ENCODE measurements around the gene AP5B1.
A peak's percentile ranks its signal among the peaks of the same experiment; 100 is the strongest.

AP5B1 gene

GRCh38 chr11:65781962-65782815 lies 1.4 kb upstream of the AP5B1 start:
- Histone ChIP-seq H3K4me1 (ENCODE audit: control insufficient read depth, insufficient read depth, low read length, unreplicated experiment) (peaks cover 10% of the 10 kb centered on the region), H3K79me2 (ENCODE audit: control insufficient read depth, insufficient read depth, low read length, unreplicated experiment) (peaks cover 25% of the 10 kb centered on the region), H2AFZ (ENCODE audit: low read length, unreplicated experiment) (no peak overlapping the region), H3K27ac (ENCODE audit: low read depth, low read length) (no peak overlapping the region), H3K4me3 (ENCODE audit: low read depth, low read length) (no peak overlapping the region), H3K36me3 (ENCODE audit: insufficient read depth, low read length) (peaks cover 4% of the 10 kb centered on the region; the same call in 1 of the 2 replicates), H3K27me3 (ENCODE audit: insufficient read depth, low read length) (peaks cover 21% of the 10 kb centered on the region)

GRCh38 chr11:65781152-65781961 lies 581 bp upstream of the AP5B1 start:
- Histone ChIP-seq H3K27ac (ENCODE audit: low read depth, low read length) (no peak overlapping the region), H3K36me3 (ENCODE audit: insufficient read depth, low read length) (peaks cover 7% of the 10 kb centered on the region; the same call in 1 of the 2 replicates), H3K4me1 (ENCODE audit: control insufficient read depth, insufficient read depth, low read length, unreplicated experiment) (peaks cover 13% of the 10 kb centered on the region), H3K79me2 (ENCODE audit: control insufficient read depth, insufficient read depth, low read length, unreplicated experiment) (peaks cover 28% of the 10 kb centered on the region), H3K27me3 (ENCODE audit: insufficient read depth, low read length) (peaks cover 14% of the 10 kb centered on the region), H3K4me3 (ENCODE audit: low read depth, low read length) (peak overlapping the region; percentile 83), H2AFZ (ENCODE audit: low read length, unreplicated experiment) (peak overlapping the region; percentile 54)

- Histone ChIP-seq H3K36me3 (ENCODE audit: insufficient read depth, low read length) (peaks cover 7% of the 10 kb centered on the region; the same call in 1 of the 2 replicates), H3K4me3 (ENCODE audit: low read depth, low read length) (peak overlapping the region; percentile 83), H3K27ac (ENCODE audit: low read depth, low read length) (peak overlapping the region; percentile 37; the same call in 1 of the 2 replicates), H3K79me2 (ENCODE audit: control insufficient read depth, insufficient read depth, low read length, unreplicated experiment) (peaks cover 28% of the 10 kb centered on the region), H3K4me1 (ENCODE audit: control insufficient read depth, insufficient read depth, low read length, unreplicated experiment) (peaks cover 15% of the 10 kb centered on the region), H2AFZ (ENCODE audit: low read length, unreplicated experiment) (peak overlapping the region; percentile 95), H3K27me3 (ENCODE audit: insufficient read depth, low read length) (peaks cover 2% of the 10 kb centered on the region; the same call in 1 of the 2 replicates)
Observed at GRCh38 chr11:65779919-65780769, 632 bp downstream of the AP5B1 start.

GRCh38 chr11:65779669-65779918 lies 1.2 kb downstream of the AP5B1 start:
- no peaks in the 10 kb centered on the region for H3K27me3 ChIP-seq (ENCODE audit: insufficient read depth, low read length)
- peaks cover 7% of the 10 kb centered on the region; the same call in 1 of the 2 replicates for H3K36me3 ChIP-seq (ENCODE audit: insufficient read depth, low read length)
- peak overlapping the region; percentile 83 for H3K4me3 ChIP-seq (ENCODE audit: low read depth, low read length)
- no peak overlapping the region for H3K27ac ChIP-seq (ENCODE audit: low read depth, low read length)
- H3K4me1 ChIP-seq (ENCODE audit: control insufficient read depth, insufficient read depth, low read length, unreplicated experiment): peaks cover 15% of the 10 kb centered on the region
- H3K79me2 ChIP-seq (ENCODE audit: control insufficient read depth, insufficient read depth, low read length, unreplicated experiment): peaks cover 28% of the 10 kb centered on the region
- H2AFZ ChIP-seq (ENCODE audit: low read length, unreplicated experiment): no peak overlapping the region

GRCh38 chr11:65778901-65779668 lies 1.7 kb downstream of the AP5B1 start:
- peak overlapping the region; percentile 83 for H3K4me3 ChIP-seq (ENCODE audit: low read depth, low read length)
- no peaks in the 10 kb centered on the region for H3K27me3 ChIP-seq (ENCODE audit: insufficient read depth, low read length)
- H3K4me1 ChIP-seq (ENCODE audit: control insufficient read depth, insufficient read depth, low read length, unreplicated experiment): peaks cover 15% of the 10 kb centered on the region
- peaks cover 7% of the 10 kb centered on the region; the same call in 1 of the 2 replicates for H3K36me3 ChIP-seq (ENCODE audit: insufficient read depth, low read length)
- no peak overlapping the region for H3K27ac ChIP-seq (ENCODE audit: low read depth, low read length)
- no peak overlapping the region for H2AFZ ChIP-seq (ENCODE audit: low read length, unreplicated experiment)
- H3K79me2 ChIP-seq (ENCODE audit: control insufficient read depth, insufficient read depth, low read length, unreplicated experiment): peaks cover 28% of the 10 kb centered on the region

GRCh38 chr11:65778431-65778900 lies 2.3 kb downstream of the AP5B1 start:
- Histone ChIP-seq H3K27ac (ENCODE audit: low read depth, low read length) (no peak overlapping the region), H3K36me3 (ENCODE audit: insufficient read depth, low read length) (peaks cover 7% of the 10 kb centered on the region; the same call in 1 of the 2 replicates), H2AFZ (ENCODE audit: low read length, unreplicated experiment) (no peak overlapping the region), H3K4me1 (ENCODE audit: control insufficient read depth, insufficient read depth, low read length, unreplicated experiment) (peaks cover 15% of the 10 kb centered on the region), H3K4me3 (ENCODE audit: low read depth, low read length) (no peak overlapping the region), H3K79me2 (ENCODE audit: control insufficient read depth, insufficient read depth, low read length, unreplicated experiment) (peaks cover 28% of the 10 kb centered on the region), H3K27me3 (ENCODE audit: insufficient read depth, low read length) (no peaks in the 10 kb centered on the region)

GRCh38 chr11:65777821-65778361 lies 2.9 kb downstream of the AP5B1 start:
- Histone ChIP-seq H2AFZ (ENCODE audit: low read length, unreplicated experiment) (no peak overlapping the region), H3K79me2 (ENCODE audit: control insufficient read depth, insufficient read depth, low read length, unreplicated experiment) (peaks cover 31% of the 10 kb centered on the region), H3K4me1 (ENCODE audit: control insufficient read depth, insufficient read depth, low read length, unreplicated experiment) (peaks cover 15% of the 10 kb centered on the region), H3K36me3 (ENCODE audit: insufficient read depth, low read length) (peaks cover 7% of the 10 kb centered on the region; the same call in 1 of the 2 replicates), H3K4me3 (ENCODE audit: low read depth, low read length) (no peak overlapping the region), H3K27me3 (ENCODE audit: insufficient read depth, low read length) (no peaks in the 10 kb centered on the region), H3K27ac (ENCODE audit: low read depth, low read length) (no peak overlapping the region)

- no peak overlapping the region for H3K27ac ChIP-seq (ENCODE audit: low read depth, low read length)
- H3K36me3 ChIP-seq (ENCODE audit: insufficient read depth, low read length): peaks cover 7% of the 10 kb centered on the region; the same call in 1 of the 2 replicates
- no peak overlapping the region for H3K4me3 ChIP-seq (ENCODE audit: low read depth, low read length)
- H3K27me3 ChIP-seq (ENCODE audit: insufficient read depth, low read length): no peaks in the 10 kb centered on the region
- H2AFZ ChIP-seq (ENCODE audit: low read length, unreplicated experiment): no peak overlapping the region
- H3K79me2 ChIP-seq (ENCODE audit: control insufficient read depth, insufficient read depth, low read length, unreplicated experiment): peaks cover 31% of the 10 kb centered on the region
- H3K4me1 ChIP-seq (ENCODE audit: control insufficient read depth, insufficient read depth, low read length, unreplicated experiment): peaks cover 15% of the 10 kb centered on the region
Observed at GRCh38 chr11:65777241-65777640, 3.5 kb downstream of the AP5B1 start.

GRCh38 chr11:65776710-65777141 lies 4.0 kb downstream of the AP5B1 start:
- peaks cover 7% of the 10 kb centered on the region; the same call in 1 of the 2 replicates for H3K36me3 ChIP-seq (ENCODE audit: insufficient read depth, low read length)
- H2AFZ ChIP-seq (ENCODE audit: low read length, unreplicated experiment): no peak overlapping the region
- H3K4me1 ChIP-seq (ENCODE audit: control insufficient read depth, insufficient read depth, low read length, unreplicated experiment): peaks cover 15% of the 10 kb centered on the region
- H3K4me3 ChIP-seq (ENCODE audit: low read depth, low read length): no peak overlapping the region
- peak overlapping the region; percentile 27; the same call in 1 of the 2 replicates for H3K27ac ChIP-seq (ENCODE audit: low read depth, low read length)
- H3K27me3 ChIP-seq (ENCODE audit: insufficient read depth, low read length): no peaks in the 10 kb centered on the region
- peaks cover 31% of the 10 kb centered on the region for H3K79me2 ChIP-seq (ENCODE audit: control insufficient read depth, insufficient read depth, low read length, unreplicated experiment)
